GM13977 (cell line): ENCODE measurements around the gene CFAP54.

Source experiments
- DNase-seq: peaks from one replicate; pipeline ENCODE4 v3.0.0; 2012; ENCODE audit warnings: low spot score
- CTCF ChIP-seq: IDR thresholded peaks from 2 replicates; pipeline ENCODE4 v1.5.1; 2012; ENCODE audit warnings: mild to moderate bottlenecking, control low read depth; ENCODE audit not compliant: insufficient read depth; ENCODE audit errors: extremely low read depth, missing control alignments
- in situ Hi-C: fragments of 300-500 bp; cut with MboI; formaldehyde crosslinking; loops from one replicate; pipeline ENCODE4 v1.12.0; 2022; ENCODE audit warnings: low sequenced_read_pairs, low pct_unique_long_range_greater_than_20kb, mixed read lengths, inconsistent platforms; ENCODE audit not compliant: unreplicated experiment

CFAP54 gene

GRCh38 chr12:96743606-96744005, 254.2 kb downstream of the CFAP54 start:
- DNase-seq, result no peak
- TF ChIP-seq CTCF, result no peak
- in situ Hi-C loops, result no loop called here

- in situ Hi-C loops, result no loop called here
- no peak for TF ChIP-seq CTCF
- no peak for DNase-seq
These were observed 260.6 kb downstream of the CFAP54 start for GRCh38 chr12:96749999-96750398.

GRCh38 chr12:96751626-96752025, 262.2 kb downstream of the CFAP54 start:
- in situ Hi-C loops, result no loop called here
- no peak for DNase-seq
- TF ChIP-seq CTCF, result no peak

DNA sequence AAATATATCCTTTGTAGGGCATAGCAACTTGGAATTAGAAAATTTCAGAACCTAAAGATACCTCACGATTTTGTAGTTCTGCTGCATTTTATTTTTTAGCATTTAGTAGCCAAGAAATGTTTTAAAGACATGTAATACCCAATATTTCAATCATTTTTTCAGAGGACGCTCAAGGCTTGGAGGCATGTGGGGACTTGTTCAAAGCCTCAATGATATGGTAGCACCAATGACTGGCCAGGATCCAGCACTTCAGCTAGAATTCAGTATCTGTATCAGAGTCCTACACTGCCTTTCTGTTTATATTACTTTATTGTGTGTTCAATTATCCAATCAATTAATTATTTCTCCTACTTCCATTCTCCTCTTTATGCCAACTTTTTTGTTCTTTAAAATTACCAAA, 262.8 kb downstream of the CFAP54 start:
- no peak for TF ChIP-seq CTCF
- in situ Hi-C loops, result no loop called here
- no peak for DNase-seq

GRCh38 chr12:96766232-96766631, 276.9 kb downstream of the CFAP54 start:
- in situ Hi-C loops, result no loop called here
- no peak for TF ChIP-seq CTCF
- no peak for DNase-seq

DNA sequence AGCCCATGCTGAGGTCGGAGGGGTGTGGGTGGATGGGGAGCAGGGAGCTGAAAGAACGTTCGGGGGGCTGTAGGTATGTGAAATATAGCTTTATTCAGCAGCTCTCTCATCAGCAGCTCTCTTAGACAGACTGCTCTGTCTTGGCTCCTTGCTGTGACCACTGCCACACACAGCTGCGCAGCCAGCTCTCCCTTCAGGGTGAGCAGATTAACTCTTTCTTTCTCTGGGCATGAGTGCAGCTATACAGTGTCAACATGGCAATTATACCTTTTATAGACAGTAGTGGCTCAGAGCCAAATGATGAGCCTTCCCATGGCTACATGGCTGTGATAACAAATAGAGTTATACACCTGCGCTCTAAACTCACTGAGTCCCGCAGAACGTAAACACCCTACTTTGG, 280.0 kb downstream of the CFAP54 start:
- TF ChIP-seq CTCF, result no peak
- in situ Hi-C loops, result no loop called here
- no peak for DNase-seq
